B cell (primary cell): ENCODE results near the gene GRPEL2. TPM values are rescaled to one million over a fixed set of nuclear protein-coding genes. Genes with fewer than 3 reads are reported as not detected.

ENCODE experiments used
- ATAC-seq: fragments of 200-7000 bp; cut with Tn5 transposase; one replicate; pipeline ENCODE4 v1.10.0; 2021; ENCODE audit warnings: low read depth, mild to moderate bottlenecking, moderate number of reproducible peaks, moderate library complexity
- CTCF ChIA-PET: fragments of 350-600 bp; sonication (Branson Sonifier 250); formaldehyde crosslinking; loops from one replicate; lab custom pipeline; 2021; ENCODE audit warnings: antibody characterized with exemption, inconsistent platforms; lab: Charles Lee
- POLR2A ChIA-PET: fragments of 350-600 bp; sonication (Branson Sonifier 250); formaldehyde crosslinking; loops from one replicate; lab custom pipeline; 2021; ENCODE audit warnings: antibody characterized with exemption; lab: Charles Lee
- DNase-seq: peaks from one replicate; pipeline ENCODE4 v3.0.0; 2013
- H2AFZ ChIP-seq: 2 replicates; pipeline ENCODE4 v1.6.1; 2012; ENCODE audit warnings: mild to moderate bottlenecking, low read depth, low read length; ENCODE audit not compliant: insufficient read depth, poor library complexity, severe bottlenecking
- H3K27ac ChIP-seq, 2 donors: 1 replicate in 1 of 2; 2 replicates in 1 of 2; pipeline ENCODE4 v1.5.1; 2012 to 2013; ENCODE audit warnings: low read length in 2 of 2, mild to moderate bottlenecking in 2 of 2, moderate library complexity in 1 of 2
- H3K27me3 ChIP-seq, 4 experiments: fragments of 200-600 bp in 1 of 4; sonication (generic) in 1 of 4; replicated peaks in 1 of 4; 1 replicate in 2 of 4; 2 replicates in 2 of 4; pipeline versions ENCODE4 v1.6.1 to v1.7.0; 2013 to 2016; ENCODE audit warnings: low read length in 3 of 4, mild to moderate bottlenecking in 2 of 4, mixed read lengths in 1 of 4, moderate library complexity in 1 of 4; ENCODE audit not compliant: insufficient read depth in 4 of 4, control insufficient read depth in 3 of 4; ENCODE audit errors: control extremely low read depth in 1 of 4
- H3K36me3 ChIP-seq, 2 experiments: replicated peaks in 1 of 2; 1 replicate in 1 of 2; 2 replicates in 1 of 2; pipeline versions ENCODE4 v1.6.1 to v1.7.1; 2013; ENCODE audit warnings: low read length in 1 of 2; ENCODE audit not compliant: insufficient read depth in 2 of 2, control insufficient read depth in 1 of 2; ENCODE audit errors: control extremely low read depth in 1 of 2, extremely low read depth in 1 of 2
- H3K4me1 ChIP-seq, 2 donors: fragments of 200-600 bp in 1 of 2; sonication (generic) in 1 of 2; 1 replicate in 1 of 2; 2 replicates in 1 of 2; pipeline versions ENCODE4 v1.5.1 to v1.6.1; 2013 to 2017; ENCODE audit warnings: low read length in 2 of 2; ENCODE audit not compliant: control insufficient read depth in 2 of 2, insufficient read depth in 2 of 2
- H3K4me2 ChIP-seq: replicated peaks from 2 replicates; pipeline ENCODE3; 2012; ENCODE audit warnings: mild to moderate bottlenecking, low read depth, low read length; ENCODE audit not compliant: poor library complexity, severe bottlenecking
- H3K4me3 ChIP-seq, 5 experiments: fragments of 200-600 bp in 1 of 5; sonication (generic) in 1 of 5; 1 replicate in 3 of 5; 2 replicates in 2 of 5; pipeline versions ENCODE4 v1.5.1 to v1.7.0; 2011 to 2016; ENCODE audit warnings: low read length in 4 of 5, mild to moderate bottlenecking in 4 of 5, low read depth in 2 of 5, control low read depth in 1 of 5, moderate library complexity in 1 of 5; ENCODE audit not compliant: insufficient read depth in 1 of 5; ENCODE audit errors: control extremely low read depth in 1 of 5, extremely low read depth in 1 of 5
- H3K79me2 ChIP-seq: fragments of 200-600 bp; sonication (generic); one replicate; pipeline ENCODE4 v1.6.0; 2016; ENCODE audit warnings: low read length; ENCODE audit not compliant: control insufficient read depth, insufficient read depth
- H3K9ac ChIP-seq: fragments of 200-600 bp; sonication (generic); 2 replicates; pipeline ENCODE4 v1.6.1; 2017; ENCODE audit warnings: mild to moderate bottlenecking, low read length, moderate library complexity
- H3K9me3 ChIP-seq, 3 donors: one replicate each; pipeline versions ENCODE4 v1.6.1 to v1.7.1; 2013; ENCODE audit warnings: low read length in 2 of 3; ENCODE audit not compliant: control insufficient read depth in 2 of 3, insufficient read depth in 1 of 3; ENCODE audit errors: control extremely low read depth in 1 of 3
- H4K20me1 ChIP-seq: 2 replicates; pipeline ENCODE4 v1.6.0; 2012; ENCODE audit warnings: mild to moderate bottlenecking, low read length; ENCODE audit not compliant: insufficient read depth, control insufficient read depth, poor library complexity, severe bottlenecking
- H3K27ac Mint-ChIP-seq: one replicate; pipeline ENCODE4 v1.8.0; 2021; ENCODE audit warnings: mixed read lengths
- H3K27me3 Mint-ChIP-seq: one replicate; pipeline ENCODE4 v1.8.0; 2021; ENCODE audit warnings: mixed read lengths
- H3K4me1 Mint-ChIP-seq: one replicate; pipeline ENCODE4 v1.8.0; 2021; ENCODE audit warnings: mixed read lengths
- H3K4me3 Mint-ChIP-seq: one replicate; pipeline ENCODE4 v1.8.0; 2021; ENCODE audit warnings: mixed read lengths
- H3K9me3 Mint-ChIP-seq: one replicate; pipeline ENCODE4 v1.8.0; 2022; ENCODE audit warnings: mixed read lengths; ENCODE audit not compliant: insufficient read depth
- CTCF ChIP-seq: fragments of 200-600 bp; IDR thresholded peaks from one replicate; pipeline ENCODE4 v1.8.0; 2022; ENCODE audit warnings: antibody characterized with exemption, mild to moderate bottlenecking
- EZH2 ChIP-seq: IDR thresholded peaks from 2 replicates; pipeline ENCODE4 v1.6.1; 2012; ENCODE audit warnings: borderline replicate concordance, low read depth, mild to moderate bottlenecking, moderate library complexity, low read length; ENCODE audit not compliant: insufficient read depth, poor library complexity, severe bottlenecking
- WGBS: methylation state at CpG from one replicate; pipeline ENCODE4 v1.1.5; 2013; ENCODE audit warnings: missing lambda C conversion rate; ENCODE audit not compliant: insufficient coverage; 5-methylcytosine and 5-hydroxymethylcytosine counted together
- intact Hi-C: fragments of 100-400 bp; cut with micrococcal nuclease; formaldehyde crosslinking; loops from one replicate; pipeline ENCODE4 v1.10.0; 2022
- polyA plus RNA-seq: library from polyadenylated mRNA; depleted of rRNA; stranded (reverse); fragments of >200 nt; gene quantifications from 2 replicates; pipeline ENCODE4 v1.2.3, GENCODE V29; 2012
- total RNA-seq, 2 donors: library from RNA; stranded (reverse); fragments of 120-200 nt in 1 of 2; gene quantifications; 1 replicate in 1 of 2; 2 replicates in 1 of 2; pipeline versions ENCODE4 v1.2.3 to v1.2.4, GENCODE V29; 2013 to 2022

GRPEL2 gene
- total and polyA plus RNA-seq, 2 donors (not counting 1 experiment from before 2014, with no cell fraction given), result 1.1 to 12.1 TPM

GRCh38 chr5:149371296-149371962 is 26.1 kb downstream of the GRPEL2 start:
- Histone ChIP-seq H3K9me3 (no peaks in the 10 kb centered on the region), H3K9ac (no peak overlapping the region), H3K4me2 (no peak overlapping the region), H3K27me3 (no peaks in the 10 kb centered on the region), H3K4me1 (peaks cover 0 to 6% of the 10 kb centered on the region in 2 donors), H3K36me3 (no peaks in the 10 kb centered on the region), H3K4me3 (no peak overlapping the region), H3K27ac (no peak overlapping the region), H3K79me2 (no peaks in the 10 kb centered on the region), H4K20me1 (no peaks in the 10 kb centered on the region), H2AFZ (no peak overlapping the region)
- peaks cover 9% of the 10 kb centered on the region for H3K4me1 Mint-ChIP-seq
- intact Hi-C loops, result no loop called here
- H3K27me3 Mint-ChIP-seq, result no peaks in the 10 kb centered on the region
- 40% methylated on average over 10 of the region's 12 CpGs for WGBS
- TF ChIP-seq EZH2 (no peak), CTCF (peak; percentile 86)
- no peaks in the 10 kb centered on the region for H3K9me3 Mint-ChIP-seq
- no peak overlapping the region for H3K4me3 Mint-ChIP-seq
- peak; percentile 88 for ATAC-seq
- peak overlapping the region; percentile 26 for H3K27ac Mint-ChIP-seq
- POLR2A ChIA-PET, result no interaction called here
- peak; percentile 70 for DNase-seq
- CTCF ChIA-PET, result interaction anchor here (0.5 to 8.0 kb wide), 23 partner anchors 8 to 200 kb away, joined by 3 to 134 read pairs (median 4); partner anchors contain the start of genes GRPEL2 and PCYOX1L

- Mint-ChIP-seq H3K27ac (no peak overlapping the region), H3K27me3 (no peaks in the 10 kb centered on the region), H3K4me1 (peaks cover 8% of the 10 kb centered on the region), H3K4me3 (no peak overlapping the region), H3K9me3 (no peaks in the 10 kb centered on the region)
- Histone ChIP-seq H3K4me2 (no peak overlapping the region), H3K9me3 (no peaks in the 10 kb centered on the region), H3K4me3 (no peak overlapping the region), H3K79me2 (no peaks in the 10 kb centered on the region), H2AFZ (no peak overlapping the region), H3K4me1 (peaks cover 0 to 5% of the 10 kb centered on the region in 2 donors), H4K20me1 (no peaks in the 10 kb centered on the region), H3K27me3 (no peaks in the 10 kb centered on the region), H3K27ac (no peak overlapping the region), H3K9ac (no peak overlapping the region), H3K36me3 (no peaks in the 10 kb centered on the region)
- ChIA-PET CTCF (interaction anchor here (0.8 to 8.0 kb wide), 20 partner anchors 8 to 193 kb away, joined by 3 to 134 read pairs (median 5); partner anchors contain the start of genes GRPEL2 and PCYOX1L), POLR2A (no interaction called here)
- intact Hi-C loops, result no loop called here
- DNase-seq (no peak), ATAC-seq (no peak)
- TF ChIP-seq CTCF, result no peak
- no peak for TF ChIP-seq EZH2
- WGBS, result 100% methylated on average over 4 of the region's 4 CpGs
Measured at GRCh38 chr5:149372076-149372795, 26.9 kb downstream of the GRPEL2 start.
